IPS-15b (cell line): ENCODE measurements around the gene KCNQ1OT1.

ENCODE experiments used
- H3K27me3 ChIP-seq: one replicate; pipeline ENCODE4 v1.6.1; 2013; ENCODE audit warnings: low read length; ENCODE audit not compliant: control insufficient read depth, insufficient read depth
- H3K36me3 ChIP-seq: one replicate; pipeline ENCODE4 v1.6.1; 2013; ENCODE audit warnings: low read length; ENCODE audit not compliant: control insufficient read depth, insufficient read depth
- H3K4me1 ChIP-seq: one replicate; pipeline ENCODE4 v1.6.1; 2013; ENCODE audit warnings: mild to moderate bottlenecking, low read length; ENCODE audit not compliant: control insufficient read depth, insufficient read depth
- H3K4me3 ChIP-seq: one replicate; pipeline ENCODE4 v1.5.1; 2013; ENCODE audit warnings: low read depth, low read length
- H3K9ac ChIP-seq: one replicate; pipeline ENCODE4 v1.6.1; 2013; ENCODE audit warnings: low read depth, mild to moderate bottlenecking, low read length
- H3K9me3 ChIP-seq: one replicate; pipeline ENCODE4 v1.6.1; 2013; ENCODE audit warnings: mild to moderate bottlenecking, low read length; ENCODE audit not compliant: control insufficient read depth, insufficient read depth

The KCNQ1OT1 gene

GRCh38 chr11:2559527-2560311, 140.1 kb downstream of the KCNQ1OT1 start:
- no peaks in the 10 kb centered on the region for H3K4me1 ChIP-seq
- H3K4me3 ChIP-seq: no peak overlapping the region
- peaks cover 1% of the 10 kb centered on the region for H3K27me3 ChIP-seq
- no peak overlapping the region for H3K9ac ChIP-seq
- no peaks in the 10 kb centered on the region for H3K36me3 ChIP-seq
- no peaks in the 10 kb centered on the region for H3K9me3 ChIP-seq

GRCh38 chr11:2558861-2559526, 140.8 kb downstream of the KCNQ1OT1 start:
- H3K4me1 ChIP-seq: no peaks in the 10 kb centered on the region
- H3K9ac ChIP-seq: no peak overlapping the region

GRCh38 chr11:2558397-2558796, 141.4 kb downstream of the KCNQ1OT1 start:
- no peaks in the 10 kb centered on the region for H3K9me3 ChIP-seq
- H3K4me3 ChIP-seq: no peak overlapping the region
- no peaks in the 10 kb centered on the region for H3K4me1 ChIP-seq
- H3K9ac ChIP-seq: no peak overlapping the region
- no peaks in the 10 kb centered on the region for H3K27me3 ChIP-seq
- H3K36me3 ChIP-seq: no peaks in the 10 kb centered on the region

More at GRCh38 chr11:2558861-2559526, 140.8 kb downstream of the KCNQ1OT1 start:
- Histone ChIP-seq H3K9me3 (no peaks in the 10 kb centered on the region), H3K36me3 (no peaks in the 10 kb centered on the region), H3K4me3 (no peak overlapping the region), H3K27me3 (no peaks in the 10 kb centered on the region)
